ENCODE results near the gene ZNF723. TPM values are rescaled to one million over a fixed set of nuclear protein-coding genes. Genes with fewer than 3 reads are reported as not detected.
"Not testable (repeated sequence)": the region's sequence is repeated elsewhere in the genome, so short reads cannot be mapped to it uniquely, and the experiment has no call there.

The ZNF723 gene
- total and polyA plus RNA-seq, 4 donors: not detected

DNA sequence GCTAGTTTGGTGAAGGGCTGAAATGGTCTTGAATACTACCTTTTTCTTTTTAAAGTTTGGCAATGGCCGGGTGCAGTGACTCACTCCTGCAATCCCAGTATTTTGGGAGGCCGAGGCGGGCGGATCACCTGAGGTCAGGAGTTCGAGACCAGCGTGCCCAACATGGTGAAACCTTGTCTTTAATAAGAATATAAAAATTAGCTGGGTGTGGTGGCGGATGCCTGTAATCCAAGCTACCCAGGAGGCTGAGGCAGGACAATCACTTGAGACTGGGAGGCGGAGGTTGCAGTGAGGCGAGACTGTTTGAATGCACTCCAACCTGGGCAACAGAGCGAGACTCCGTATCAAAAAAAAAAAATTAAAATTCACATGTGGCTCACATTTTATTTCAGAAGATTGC, 880 bp upstream of the ZNF723 start:
- no peak overlapping the region for H3K4me3 ChIP-seq
- H3K9me3 ChIP-seq (ENCODE audit: control insufficient read depth in 4 of 4, insufficient read depth in 3 of 4, low read length in 3 of 4): peaks cover 0 to 17% (median 5%) of the 10 kb centered on the region in 4 donors
- WGBS, 2 donors: 94 to 95% methylated on average over 11 of the region's 11 CpGs

DNA sequence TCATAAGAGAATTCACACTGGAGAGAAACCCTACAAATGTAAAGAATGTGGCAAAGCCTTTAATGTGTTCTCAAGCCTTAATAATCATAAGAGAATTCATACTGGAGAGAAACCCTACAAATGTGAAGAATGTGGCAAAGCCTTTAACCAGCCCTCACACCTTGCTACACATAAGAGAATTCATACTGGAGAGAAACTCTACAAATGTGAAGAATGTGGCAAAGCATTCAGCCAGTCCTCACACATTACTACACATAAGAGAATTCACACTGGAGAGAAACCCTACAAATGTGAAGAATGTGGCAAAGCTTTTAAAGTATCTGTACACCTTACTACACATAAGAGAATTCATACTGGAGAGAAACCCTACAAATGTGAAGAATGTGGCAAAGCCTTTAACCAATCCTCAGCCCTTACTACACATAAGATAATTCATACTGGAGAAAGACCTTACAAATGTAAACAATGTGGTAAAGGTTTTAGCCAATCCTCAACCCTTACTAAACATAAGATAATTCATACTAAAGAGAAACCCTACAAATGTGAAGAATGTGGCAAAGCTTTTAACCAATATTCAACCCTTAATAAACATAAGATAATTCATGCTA, 25.7 kb downstream of the ZNF723 start:
- H3K9ac ChIP-seq (ENCODE audit: insufficient read depth in 1 of 2, low read length in 2 of 2); DNase-seq; ATAC-seq (ENCODE audit: insufficient read depth, low FRiP score); H3K27ac ChIP-seq (ENCODE audit: low read depth in 1 of 2, low read length in 1 of 2); H3K36me3 ChIP-seq (ENCODE audit: control insufficient read depth in 4 of 4, insufficient read depth in 4 of 4, low read length in 4 of 4); H3K4me1 ChIP-seq (ENCODE audit: control insufficient read depth in 5 of 5, insufficient read depth in 5 of 5, low read length in 5 of 5); H3K4me3 ChIP-seq; H3K27me3 ChIP-seq (ENCODE audit: control insufficient read depth in 3 of 3, insufficient read depth in 3 of 3, low read length in 2 of 3): not testable (repeated sequence)
- H3K9me3 ChIP-seq (ENCODE audit: control insufficient read depth in 4 of 4, insufficient read depth in 3 of 4, low read length in 3 of 4): peaks cover 0 to 32% (median 14%) of the 10 kb centered on the region in 4 donors

More for the DNA sequence above, 880 bp upstream of the ZNF723 start:
- H3K9ac ChIP-seq (ENCODE audit: insufficient read depth in 1 of 2, low read length in 2 of 2): no peak overlapping the region
- H3K36me3 ChIP-seq (ENCODE audit: control insufficient read depth in 4 of 4, insufficient read depth in 4 of 4, low read length in 4 of 4): no peaks in the 10 kb centered on the region
- ATAC-seq (ENCODE audit: insufficient read depth, low FRiP score) (no peak), DNase-seq (no peak)
- no peak overlapping the region for H3K27ac ChIP-seq (ENCODE audit: low read depth in 1 of 2, low read length in 1 of 2)
- no peaks in the 10 kb centered on the region for H3K27me3 ChIP-seq (ENCODE audit: control insufficient read depth in 3 of 3, insufficient read depth in 3 of 3, low read length in 2 of 3)
- TF ChIP-seq, protein P1, sequence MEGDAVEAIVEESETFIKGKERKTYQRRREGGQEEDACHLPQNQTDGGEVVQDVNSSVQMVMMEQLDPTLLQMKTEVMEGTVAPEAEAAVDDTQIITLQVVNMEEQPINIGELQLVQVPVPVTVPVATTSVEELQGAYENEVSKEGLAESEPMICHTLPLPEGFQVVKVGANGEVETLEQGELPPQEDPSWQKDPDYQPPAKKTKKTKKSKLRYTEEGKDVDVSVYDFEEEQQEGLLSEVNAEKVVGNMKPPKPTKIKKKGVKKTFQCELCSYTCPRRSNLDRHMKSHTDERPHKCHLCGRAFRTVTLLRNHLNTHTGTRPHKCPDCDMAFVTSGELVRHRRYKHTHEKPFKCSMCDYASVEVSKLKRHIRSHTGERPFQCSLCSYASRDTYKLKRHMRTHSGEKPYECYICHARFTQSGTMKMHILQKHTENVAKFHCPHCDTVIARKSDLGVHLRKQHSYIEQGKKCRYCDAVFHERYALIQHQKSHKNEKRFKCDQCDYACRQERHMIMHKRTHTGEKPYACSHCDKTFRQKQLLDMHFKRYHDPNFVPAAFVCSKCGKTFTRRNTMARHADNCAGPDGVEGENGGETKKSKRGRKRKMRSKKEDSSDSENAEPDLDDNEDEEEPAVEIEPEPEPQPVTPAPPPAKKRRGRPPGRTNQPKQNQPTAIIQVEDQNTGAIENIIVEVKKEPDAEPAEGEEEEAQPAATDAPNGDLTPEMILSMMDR (IDR thresholded peaks at IDR 0.05; ENCODE audit: control extremely low read depth, extremely low read depth): no peak
- H3K4me1 ChIP-seq (ENCODE audit: control insufficient read depth in 5 of 5, insufficient read depth in 5 of 5, low read length in 5 of 5): no peaks in the 10 kb centered on the region

DNA sequence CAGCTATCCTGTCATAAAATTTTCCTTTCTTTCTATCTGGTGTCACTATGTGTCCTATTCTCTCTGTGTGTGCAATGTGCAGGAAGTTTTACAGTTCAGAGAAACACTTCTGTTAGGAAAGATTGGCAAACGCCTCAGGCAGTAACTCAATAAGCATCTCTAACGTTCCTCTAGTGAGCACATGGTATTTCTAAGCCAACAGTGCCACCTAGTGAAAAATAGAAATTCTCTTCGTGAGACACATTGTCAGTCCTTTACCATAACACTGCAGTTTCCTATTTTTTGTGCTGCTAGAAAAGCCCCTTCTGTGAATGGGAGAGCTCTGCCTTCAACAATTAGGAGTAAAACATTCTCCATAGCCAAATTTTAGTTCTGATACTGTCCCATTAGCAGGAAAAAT, 50.7 kb downstream of the ZNF723 start:
- Histone ChIP-seq H3K27ac (ENCODE audit: low read depth in 1 of 2, low read length in 1 of 2) (no peak overlapping the region), H3K27me3 (ENCODE audit: control insufficient read depth in 3 of 3, insufficient read depth in 3 of 3, low read length in 2 of 3) (no peaks in the 10 kb centered on the region), H3K36me3 (ENCODE audit: control insufficient read depth in 4 of 4, insufficient read depth in 4 of 4, low read length in 4 of 4) (no peaks in the 10 kb centered on the region), H3K4me1 (ENCODE audit: control insufficient read depth in 5 of 5, insufficient read depth in 5 of 5, low read length in 5 of 5) (no peaks in the 10 kb centered on the region), H3K9me3 (ENCODE audit: control insufficient read depth in 4 of 4, insufficient read depth in 3 of 4, low read length in 3 of 4) (peaks cover 0 to 19% (median under 1%) of the 10 kb centered on the region in 4 donors), H3K9ac (ENCODE audit: insufficient read depth in 1 of 2, low read length in 2 of 2) (no peak overlapping the region), H3K4me3 (no peak overlapping the region)
- ATAC-seq (ENCODE audit: insufficient read depth, low FRiP score): no peak
- peak in 2 of 3 donors; percentile 21 to 47 for DNase-seq
- TF ChIP-seq, protein P1 (IDR thresholded peaks at IDR 0.05; ENCODE audit: control extremely low read depth, extremely low read depth): no peak
- WGBS, 2 donors: 3% methylated on average over 3 of the region's 3 CpGs

DNA sequence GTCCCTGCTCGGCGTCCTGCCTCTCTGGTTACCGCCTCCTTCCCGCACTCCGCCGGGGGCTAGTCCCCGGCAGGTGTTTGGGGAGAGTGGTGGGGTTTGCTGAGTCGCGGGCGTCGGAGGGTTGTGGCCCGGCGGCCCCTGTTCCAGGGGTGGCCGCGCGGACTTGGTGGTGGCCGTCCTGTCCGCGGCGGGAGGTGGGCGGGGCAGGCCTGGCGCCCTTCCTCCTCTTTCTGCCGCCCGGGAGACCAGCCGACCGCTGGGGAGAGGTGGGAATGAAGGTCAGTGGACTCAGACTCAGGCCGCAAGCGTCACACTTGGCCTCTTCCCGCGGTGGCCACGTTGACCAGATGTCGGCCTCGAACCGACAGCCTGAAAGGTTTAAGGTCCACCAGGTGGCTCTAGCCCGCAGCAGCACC, 61.8 kb downstream of the ZNF723 start:
- WGBS, 2 donors: 82 to 89% methylated on average over 35 of the region's 35 CpGs
- TF ChIP-seq, protein P1 (IDR thresholded peaks at IDR 0.05; ENCODE audit: control extremely low read depth, extremely low read depth): no peak
- H3K4me1 ChIP-seq (ENCODE audit: control insufficient read depth in 5 of 5, insufficient read depth in 5 of 5, low read length in 5 of 5): no peaks in the 10 kb centered on the region
- DNase-seq (no peak), ATAC-seq (ENCODE audit: insufficient read depth, low FRiP score) (no peak)
- peaks cover 0 to 10% (median 4%) of the 10 kb centered on the region in 4 donors for H3K9me3 ChIP-seq (ENCODE audit: control insufficient read depth in 4 of 4, insufficient read depth in 3 of 4, low read length in 3 of 4)
- H3K4me3 ChIP-seq: no peak overlapping the region
- H3K36me3 ChIP-seq (ENCODE audit: control insufficient read depth in 4 of 4, insufficient read depth in 4 of 4, low read length in 4 of 4): no peaks in the 10 kb centered on the region
- H3K27me3 ChIP-seq (ENCODE audit: control insufficient read depth in 3 of 3, insufficient read depth in 3 of 3, low read length in 2 of 3): no peaks in the 10 kb centered on the region
- no peak overlapping the region for H3K9ac ChIP-seq (ENCODE audit: insufficient read depth in 1 of 2, low read length in 2 of 2)
- no peak overlapping the region for H3K27ac ChIP-seq (ENCODE audit: low read depth in 1 of 2, low read length in 1 of 2)
